ENCODE results near the gene UBAC2.

The UBAC2 gene

DNA sequence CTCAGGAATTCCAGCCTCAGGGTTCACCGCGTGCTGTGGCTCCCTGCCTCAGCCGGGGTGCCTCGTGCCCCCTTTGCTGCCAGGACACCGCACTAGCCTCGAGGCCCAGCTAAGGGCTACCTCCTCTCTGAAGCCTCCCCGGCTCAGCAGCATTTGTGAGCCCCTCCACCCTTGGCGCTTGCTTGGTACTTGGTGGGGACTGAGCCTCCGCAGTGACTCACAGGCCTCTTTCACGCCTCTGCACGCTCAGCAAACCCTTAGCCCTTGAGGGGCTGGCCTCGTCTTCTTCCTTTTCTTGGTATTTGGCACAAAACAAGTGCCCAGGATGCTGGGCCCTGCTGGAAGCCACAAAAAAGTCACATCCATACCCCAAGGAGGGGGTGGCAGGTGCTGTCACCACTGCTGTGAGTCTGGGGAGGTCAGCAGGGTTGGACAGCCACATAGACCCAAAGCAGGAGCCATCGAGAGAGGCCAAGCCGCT lies 215.2 kb downstream of the UBAC2 start:
- no peak for DNase-seq (ENCODE audit: low read depth in 2 of 2)

- no peak for DNase-seq (ENCODE audit: low read depth in 2 of 2)
These were observed 215.9 kb downstream of the UBAC2 start for GRCh38 chr13:99416411-99417121.

- no peak for DNase-seq (ENCODE audit: low read depth in 2 of 2)
These were observed 216.8 kb downstream of the UBAC2 start for GRCh38 chr13:99417201-99418102.

GRCh38 chr13:99418103-99418842 lies 217.6 kb downstream of the UBAC2 start:
- DNase-seq (ENCODE audit: low read depth in 2 of 2): no peak

DNA sequence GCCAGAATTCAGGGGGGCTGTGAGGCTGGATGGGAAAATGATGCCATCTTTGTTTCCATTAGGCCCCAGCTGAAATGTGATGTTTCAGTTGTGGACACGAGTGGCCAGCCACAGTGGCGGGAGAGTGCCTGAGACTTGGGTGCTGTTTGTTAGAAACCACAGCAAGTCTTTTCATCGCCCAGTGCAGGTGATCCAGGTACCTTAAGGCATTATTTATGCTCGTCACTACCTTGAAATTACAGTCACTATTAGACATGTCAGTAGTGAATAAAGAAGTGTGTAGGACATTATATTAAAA lies 218.1 kb downstream of the UBAC2 start:
- no peak for DNase-seq (ENCODE audit: low read depth in 2 of 2)

DNA sequence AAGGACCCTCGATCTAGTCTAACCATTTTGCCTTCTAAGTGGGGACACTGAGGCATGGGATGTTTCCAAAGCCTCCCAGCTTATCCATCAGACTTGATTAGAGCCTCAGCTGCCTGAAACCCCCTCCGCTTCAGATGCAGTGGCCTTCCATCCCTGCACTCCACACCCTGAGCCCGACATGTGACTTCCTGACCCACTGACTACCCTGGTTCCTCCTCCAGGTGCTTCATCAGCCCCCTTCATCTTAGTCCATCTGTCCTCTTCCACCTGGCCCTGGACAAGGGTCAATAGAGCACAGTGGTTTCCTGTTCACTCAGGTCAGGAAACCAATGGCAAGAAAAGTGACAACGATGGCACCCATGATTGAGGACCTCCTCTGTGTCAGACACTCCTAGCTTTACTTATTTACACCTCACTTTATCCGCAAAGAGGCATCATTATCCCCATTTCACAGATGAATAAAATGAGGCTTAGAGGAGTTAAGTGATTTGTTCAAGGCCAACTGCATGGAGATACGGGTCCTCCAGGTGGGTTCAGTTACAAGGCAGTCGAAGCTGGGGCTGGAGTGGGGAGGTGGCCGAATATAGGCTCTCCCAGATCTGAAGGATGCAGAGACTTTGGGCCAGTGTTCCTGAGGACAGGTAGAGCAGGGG lies 219.1 kb downstream of the UBAC2 start:
- DNase-seq (ENCODE audit: low read depth in 2 of 2): no peak

DNA sequence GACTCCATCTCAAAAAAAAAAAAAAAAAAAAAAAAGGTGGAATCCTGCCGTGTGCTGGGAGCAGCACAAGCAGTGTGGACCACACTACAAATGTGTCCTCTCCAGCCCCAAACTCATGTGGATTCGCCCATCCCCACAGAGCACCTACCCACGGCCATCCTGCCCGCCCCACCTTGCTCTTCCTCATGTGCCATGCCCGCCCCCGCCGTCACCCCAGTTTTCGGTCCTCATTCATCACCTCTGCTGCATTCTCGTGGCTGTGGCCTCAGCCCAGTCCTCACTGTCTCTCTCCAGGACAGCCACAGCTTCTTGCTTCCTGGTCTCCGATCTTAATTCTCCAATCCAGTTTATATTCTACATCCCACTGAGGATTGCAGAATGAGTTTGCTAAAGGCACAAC lies 220.6 kb downstream of the UBAC2 start:
- no peak for DNase-seq (ENCODE audit: low read depth in 2 of 2)

- no peak for DNase-seq (ENCODE audit: low read depth in 2 of 2)
These were observed 221.3 kb downstream of the UBAC2 start for GRCh38 chr13:99421758-99422585.

GRCh38 chr13:99422586-99423220 lies 222.0 kb downstream of the UBAC2 start:
- DNase-seq (ENCODE audit: low read depth in 2 of 2): no peak

GRCh38 chr13:99425485-99426341 lies 225.1 kb downstream of the UBAC2 start:
- no peak for DNase-seq (ENCODE audit: low read depth in 2 of 2)

DNA sequence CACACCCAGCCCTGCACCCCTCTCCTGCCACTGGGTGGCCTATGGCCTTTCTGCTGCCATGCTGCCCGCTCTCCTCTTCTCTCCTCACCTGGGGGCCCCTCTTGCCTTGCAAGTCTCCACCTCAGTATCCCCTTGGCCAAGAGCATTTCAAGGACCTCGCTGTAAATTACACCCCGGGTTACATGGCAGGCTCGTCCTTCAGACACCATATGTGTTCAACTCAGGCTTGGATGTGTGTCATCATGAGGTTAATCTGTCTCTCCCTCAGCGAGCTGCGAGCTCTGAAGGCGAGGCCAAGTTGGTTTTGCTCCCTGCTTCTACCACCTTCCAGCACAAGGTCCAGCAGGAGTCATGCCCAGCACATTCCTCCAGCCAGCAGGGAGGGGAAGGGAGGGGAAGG lies 225.8 kb downstream of the UBAC2 start:
- no peak for DNase-seq (ENCODE audit: low read depth in 2 of 2)

- no peak for DNase-seq (ENCODE audit: low read depth in 2 of 2)
These were observed 229.0 kb downstream of the UBAC2 start for GRCh38 chr13:99429670-99430069.

DNA sequence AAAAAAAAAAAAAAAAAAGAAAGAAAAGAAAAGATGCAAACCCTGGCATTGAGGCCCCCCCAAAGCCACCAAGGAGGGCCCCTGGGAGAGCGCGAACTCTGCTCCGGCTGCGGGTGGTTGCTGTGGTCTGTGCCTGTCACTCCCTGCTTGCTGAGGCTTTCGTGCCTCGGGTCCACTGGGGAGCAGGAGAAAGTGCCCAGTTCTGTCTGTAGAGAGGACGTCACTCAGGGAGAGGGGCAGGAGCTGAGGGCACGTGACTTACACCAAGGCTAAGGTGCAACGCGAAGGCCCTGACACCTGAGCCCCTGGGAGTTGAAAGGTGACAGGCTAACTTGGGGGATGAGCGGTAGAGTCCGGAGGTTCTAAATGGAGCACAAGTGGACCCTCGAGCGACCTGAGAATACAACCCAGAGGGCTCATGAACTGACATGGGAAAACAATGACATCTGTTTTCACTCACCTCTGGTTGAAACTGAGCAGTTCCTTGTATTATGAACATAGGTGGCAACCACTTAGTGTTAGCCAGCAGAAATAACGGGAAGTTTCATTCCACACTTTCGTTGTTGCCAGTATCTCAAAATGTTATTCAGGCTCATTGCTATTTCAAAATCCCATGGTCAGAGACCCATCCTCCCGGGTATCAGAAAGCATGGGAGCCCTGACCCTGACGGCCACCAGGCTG lies 231.4 kb downstream of the UBAC2 start:
- no peak for DNase-seq (ENCODE audit: low read depth in 2 of 2)

DNA sequence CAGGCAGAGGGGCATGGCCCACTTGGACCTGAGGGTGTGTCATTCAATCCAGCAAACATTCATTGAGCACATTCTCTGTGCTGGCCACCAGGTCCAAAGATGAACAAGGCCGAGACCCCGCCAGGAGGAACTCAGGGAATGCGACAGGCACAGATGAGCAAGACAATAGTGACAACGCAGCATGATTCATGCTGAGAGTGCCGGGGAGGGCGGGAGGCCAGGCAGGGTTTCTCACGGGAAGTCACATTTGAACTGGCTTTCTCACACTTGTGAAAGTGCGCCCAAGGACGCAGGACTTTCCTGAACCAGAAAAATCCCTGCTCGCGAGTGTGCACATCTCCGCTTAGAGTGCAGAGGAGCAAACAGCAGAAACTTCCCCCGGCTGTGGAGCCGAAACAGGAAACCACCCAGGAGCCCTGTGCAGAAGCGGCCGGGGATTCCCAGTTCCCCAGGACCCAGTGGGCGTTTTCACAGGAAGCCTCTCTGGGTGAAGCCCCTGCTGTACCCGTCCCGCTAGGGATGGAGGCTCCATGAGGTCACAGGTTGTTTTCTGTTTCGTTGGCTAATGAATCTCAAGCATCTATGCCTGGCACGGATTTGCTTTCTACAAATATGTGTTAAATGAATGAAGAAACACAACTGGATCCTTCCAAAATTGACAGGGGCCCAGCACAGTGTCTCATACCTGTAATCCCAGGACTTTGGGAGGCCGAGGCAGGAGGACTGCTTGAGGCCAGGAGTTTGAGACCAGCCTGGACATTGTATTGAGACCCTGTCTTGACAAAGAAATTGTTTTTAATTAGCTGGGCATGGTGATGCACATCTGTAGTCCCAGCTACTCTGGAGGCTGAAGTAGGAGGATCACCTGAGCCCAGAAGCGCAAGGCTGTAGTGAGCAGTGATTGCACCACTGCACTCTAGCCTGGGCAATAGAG lies 232.2 kb downstream of the UBAC2 start:
- peak; percentile 53 to 54 for DNase-seq (ENCODE audit: low read depth in 2 of 2)

DNA sequence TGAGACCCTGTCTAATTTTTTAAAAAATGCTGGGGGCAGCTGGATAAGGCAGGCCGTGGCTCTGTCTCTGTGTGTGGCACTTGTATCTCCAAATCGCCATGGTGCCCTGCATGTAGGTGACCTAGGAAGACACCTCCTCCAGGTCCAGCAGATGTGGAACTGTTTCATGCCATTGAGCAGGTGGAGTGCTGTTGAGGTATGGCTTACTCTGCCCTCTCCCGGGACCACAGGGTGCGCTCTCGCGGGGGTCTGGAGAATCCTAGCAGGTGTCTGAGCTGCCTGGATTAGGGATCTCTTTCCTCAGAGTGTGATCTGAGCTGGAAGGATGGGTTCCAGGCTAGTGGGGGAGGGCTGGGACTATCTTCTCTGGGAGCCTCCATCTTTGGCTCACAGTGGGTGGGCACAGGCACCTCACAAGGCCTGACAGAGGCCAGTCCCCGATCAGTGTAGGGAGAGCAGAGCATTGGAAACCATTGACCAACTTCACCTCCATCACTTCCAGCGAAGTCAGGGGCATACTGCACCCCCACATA lies 233.0 kb downstream of the UBAC2 start:
- no peak for DNase-seq (ENCODE audit: low read depth in 2 of 2)

- peak; percentile 48 to 56 for DNase-seq (ENCODE audit: low read depth in 2 of 2)
These were observed 233.7 kb downstream of the UBAC2 start for GRCh38 chr13:99434258-99434788.

GRCh38 chr13:99435116-99435515 lies 234.5 kb downstream of the UBAC2 start:
- DNase-seq (ENCODE audit: low read depth in 2 of 2): no peak
